ENCODE data around the gene ANKRD23. TPM values are rescaled to one million over a fixed set of nuclear protein-coding genes. Genes with fewer than 3 reads are reported as not detected.

Gene ANKRD23
- total RNA-seq, 3 donors from 2014 or later (not counting 1 experiment from before 2014, with no cell fraction given), result 8.3 to 11.2 (median 10.1) TPM

DNA sequence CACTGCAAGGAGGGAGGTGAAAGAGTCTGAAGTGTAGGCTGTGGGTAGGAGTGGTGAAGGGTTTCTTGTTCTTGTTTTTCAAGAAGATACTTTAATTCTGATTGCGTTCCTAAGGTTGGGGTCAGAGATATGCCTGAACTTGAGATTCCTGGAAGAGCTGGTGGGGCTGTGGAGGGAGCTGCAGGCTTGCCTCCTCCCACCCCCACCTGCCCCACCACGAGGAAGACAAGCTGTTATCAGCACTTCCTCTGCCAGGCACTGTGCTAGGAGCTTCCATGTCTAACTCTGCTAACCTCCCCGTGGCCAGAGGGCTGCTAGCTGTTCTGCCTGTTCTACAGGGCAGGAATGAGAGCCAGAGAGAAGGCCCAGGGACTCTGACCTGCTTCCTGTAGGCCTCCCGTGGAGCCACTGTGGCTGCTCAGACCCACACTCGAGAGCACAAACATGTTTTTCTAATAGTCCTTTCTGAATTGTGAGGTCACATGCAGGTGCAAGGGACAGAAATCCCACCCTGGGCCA, 13.7 kb downstream of the ANKRD23 start:
- Mint-ChIP-seq H3K4me1 (peaks cover 0 to 8% of the 10 kb centered on the region in 2 donors), H3K4me3 (no peak overlapping the region), H3K27me3 (ENCODE audit: low read depth in 2 of 2) (no peaks in the 10 kb centered on the region), H3K27ac (peak overlapping the region; percentile 3 to 15), H3K9me3 (no peaks in the 10 kb centered on the region), H3K36me3 (peaks cover 14% of the 10 kb centered on the region)
- Histone ChIP-seq H3K4me3 (ENCODE audit: low read length) (no peak overlapping the region), H3K4me1 (ENCODE audit: control insufficient read depth, insufficient read depth, low read length) (no peaks in the 10 kb centered on the region), H3K9me3 (ENCODE audit: control insufficient read depth, insufficient read depth, low read length) (no peaks in the 10 kb centered on the region), H3K27me3 (ENCODE audit: control insufficient read depth, insufficient read depth, low read length) (no peaks in the 10 kb centered on the region), H3K36me3 (ENCODE audit: control insufficient read depth, insufficient read depth, low read length) (peaks cover 75% of the 10 kb centered on the region), H3K27ac (ENCODE audit: low read length) (no peak overlapping the region)
- 77% methylated on average over 5 of the region's 5 CpGs for WGBS (ENCODE audit: insufficient coverage)
- ATAC-seq (no peak), DNase-seq (no peak)
- TF ChIP-seq, protein P1, sequence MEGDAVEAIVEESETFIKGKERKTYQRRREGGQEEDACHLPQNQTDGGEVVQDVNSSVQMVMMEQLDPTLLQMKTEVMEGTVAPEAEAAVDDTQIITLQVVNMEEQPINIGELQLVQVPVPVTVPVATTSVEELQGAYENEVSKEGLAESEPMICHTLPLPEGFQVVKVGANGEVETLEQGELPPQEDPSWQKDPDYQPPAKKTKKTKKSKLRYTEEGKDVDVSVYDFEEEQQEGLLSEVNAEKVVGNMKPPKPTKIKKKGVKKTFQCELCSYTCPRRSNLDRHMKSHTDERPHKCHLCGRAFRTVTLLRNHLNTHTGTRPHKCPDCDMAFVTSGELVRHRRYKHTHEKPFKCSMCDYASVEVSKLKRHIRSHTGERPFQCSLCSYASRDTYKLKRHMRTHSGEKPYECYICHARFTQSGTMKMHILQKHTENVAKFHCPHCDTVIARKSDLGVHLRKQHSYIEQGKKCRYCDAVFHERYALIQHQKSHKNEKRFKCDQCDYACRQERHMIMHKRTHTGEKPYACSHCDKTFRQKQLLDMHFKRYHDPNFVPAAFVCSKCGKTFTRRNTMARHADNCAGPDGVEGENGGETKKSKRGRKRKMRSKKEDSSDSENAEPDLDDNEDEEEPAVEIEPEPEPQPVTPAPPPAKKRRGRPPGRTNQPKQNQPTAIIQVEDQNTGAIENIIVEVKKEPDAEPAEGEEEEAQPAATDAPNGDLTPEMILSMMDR (IDR thresholded peaks at IDR 0.05), result no peak
- intact Hi-C loops (cut with micrococcal nuclease), result loop anchor here (10.0 kb wide), 1 partner anchor 815 kb away; no protein-coding TSS in a partner anchor

DNA sequence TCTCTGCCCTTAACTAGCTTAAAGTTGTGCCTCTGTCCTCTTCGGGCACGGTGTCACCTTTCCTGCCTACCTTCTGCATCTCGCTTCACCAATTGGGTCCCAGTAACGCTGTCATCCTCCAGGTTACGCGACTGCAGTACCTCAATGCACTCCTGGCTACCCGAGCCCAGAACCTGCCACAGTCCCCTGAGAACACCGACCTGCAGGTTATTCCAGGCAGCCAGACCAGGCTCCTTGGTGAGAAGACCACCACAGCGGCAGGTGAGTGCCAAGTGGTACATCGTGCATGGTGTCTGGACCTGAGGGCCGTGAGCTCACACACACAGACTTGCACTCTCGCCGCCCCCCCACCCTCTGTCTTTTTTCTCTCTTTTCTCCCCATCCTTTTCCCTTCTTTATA, 14.9 kb downstream of the ANKRD23 start:
- peaks cover 74% of the 10 kb centered on the region for H3K36me3 ChIP-seq (ENCODE audit: control insufficient read depth, insufficient read depth, low read length)
- H3K27me3 ChIP-seq (ENCODE audit: control insufficient read depth, insufficient read depth, low read length), result no peaks in the 10 kb centered on the region
- H3K4me1 Mint-ChIP-seq, result peaks cover 0 to 16% of the 10 kb centered on the region in 2 donors
- no peak overlapping the region for H3K4me3 Mint-ChIP-seq
- ATAC-seq (no peak), DNase-seq (no peak)
- H3K27ac Mint-ChIP-seq, result no peak overlapping the region
- H3K4me1 ChIP-seq (ENCODE audit: control insufficient read depth, insufficient read depth, low read length), result no peaks in the 10 kb centered on the region
- peaks cover 14% of the 10 kb centered on the region for H3K36me3 Mint-ChIP-seq
- 97% methylated on average over 11 of the region's 13 CpGs for WGBS (ENCODE audit: insufficient coverage)
- H3K27me3 Mint-ChIP-seq (ENCODE audit: low read depth in 2 of 2), result no peaks in the 10 kb centered on the region
- no peaks in the 10 kb centered on the region for H3K9me3 Mint-ChIP-seq
- no peak overlapping the region for H3K27ac ChIP-seq (ENCODE audit: low read length)
- H3K4me3 ChIP-seq (ENCODE audit: low read length), result no peak overlapping the region
- intact Hi-C loops (cut with micrococcal nuclease), result no loop called here
- TF ChIP-seq, protein P1 (IDR thresholded peaks at IDR 0.05), result no peak
- no peaks in the 10 kb centered on the region for H3K9me3 ChIP-seq (ENCODE audit: control insufficient read depth, insufficient read depth, low read length)

DNA sequence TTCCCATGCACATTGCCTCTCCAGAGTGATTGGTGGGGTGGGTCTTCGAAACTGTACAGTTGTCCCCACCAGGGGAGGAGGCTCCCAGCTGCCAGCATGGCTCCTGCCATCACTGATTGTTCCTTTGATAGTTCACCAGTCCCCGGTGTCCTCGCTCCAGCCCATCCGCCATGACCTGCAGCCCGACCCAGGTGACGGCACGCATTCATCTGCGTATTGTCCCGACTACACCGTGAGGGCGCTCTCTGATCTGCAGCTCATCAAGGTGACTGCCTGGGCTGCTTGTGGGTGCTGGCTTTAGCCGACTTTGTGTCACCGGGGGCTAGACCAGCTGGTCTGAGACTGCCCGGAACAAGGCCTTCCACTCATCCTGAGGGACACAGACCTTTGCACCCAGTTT, 15.4 kb downstream of the ANKRD23 start:
- no peaks in the 10 kb centered on the region for H3K4me1 ChIP-seq (ENCODE audit: control insufficient read depth, insufficient read depth, low read length)
- H3K4me3 ChIP-seq (ENCODE audit: low read length), result no peak overlapping the region
- DNase-seq (no peak), ATAC-seq (no peak)
- Mint-ChIP-seq H3K36me3 (peaks cover 14% of the 10 kb centered on the region), H3K4me3 (no peak overlapping the region), H3K27ac (no peak overlapping the region), H3K9me3 (no peaks in the 10 kb centered on the region), H3K4me1 (peaks cover 0 to 16% of the 10 kb centered on the region in 2 donors), H3K27me3 (ENCODE audit: low read depth in 2 of 2) (no peaks in the 10 kb centered on the region)
- 97% methylated on average over 14 of the region's 14 CpGs for WGBS (ENCODE audit: insufficient coverage)
- TF ChIP-seq, protein P1 (IDR thresholded peaks at IDR 0.05), result no peak
- H3K36me3 ChIP-seq (ENCODE audit: control insufficient read depth, insufficient read depth, low read length), result peaks cover 75% of the 10 kb centered on the region
- no peaks in the 10 kb centered on the region for H3K27me3 ChIP-seq (ENCODE audit: control insufficient read depth, insufficient read depth, low read length)
- intact Hi-C loops (cut with micrococcal nuclease), result no loop called here
- no peak overlapping the region for H3K27ac ChIP-seq (ENCODE audit: low read length)
- H3K9me3 ChIP-seq (ENCODE audit: control insufficient read depth, insufficient read depth, low read length), result no peaks in the 10 kb centered on the region

Data from natural killer cell (primary cell).